Right lobe of liver (tissue), 6 donors: ENCODE data around the gene MED12L. TPM values are rescaled to one million over a fixed set of nuclear protein-coding genes. Genes with fewer than 3 reads are reported as not detected.

Experiments
- ATAC-seq, 4 donors: fragments of 200-7000 bp; cut with Tn5 transposase; one replicate each; pipeline ENCODE4 v1.9.1; 2020; ENCODE audit warnings: mild to moderate bottlenecking in 4 of 4, moderate library complexity in 4 of 4
- DNase-seq, 3 donors: peaks; one replicate each; pipeline ENCODE4 v3.0.0-alpha.2; 2020
- H3K27ac ChIP-seq, 3 donors: fragments of 200-600 bp; one replicate each; pipeline ENCODE4 v1.8.0; 2022
- H3K27me3 ChIP-seq, 2 donors: fragments of 200-600 bp; one replicate each; pipeline ENCODE4 v1.8.0; 2022
- H3K36me3 ChIP-seq, 4 donors: fragments of 200-600 bp; sonication (generic) in 1 of 4; one replicate each; pipeline versions ENCODE4 v1.5.1 to v1.8.0; 2017 to 2022; ENCODE audit warnings: control low read depth in 1 of 4
- H3K4me1 ChIP-seq, 4 donors: fragments of 200-600 bp; sonication (generic) in 1 of 4; one replicate each; pipeline versions ENCODE4 v1.5.1 to v1.8.0; 2017 to 2022; ENCODE audit warnings: control low read depth in 1 of 4
- H3K4me3 ChIP-seq, 3 donors: fragments of 200-600 bp; one replicate each; pipeline ENCODE4 v1.8.0; 2022
- H3K9me3 ChIP-seq, 4 donors: fragments of 200-600 bp; sonication (generic) in 1 of 4; one replicate each; pipeline versions ENCODE4 v1.5.1 to v1.8.0; 2017 to 2022; ENCODE audit warnings: control low read depth in 1 of 4
- CTCF ChIP-seq, 4 donors: fragments of 200-600 bp in 3 of 4; fragments of 450-650 bp in 1 of 4; IDR thresholded peaks; one replicate each; pipeline versions ENCODE4 v1.5.1 to v1.8.0; 2016 to 2022; ENCODE audit warnings: antibody characterized with exemption in 4 of 4, mild to moderate bottlenecking in 2 of 4
- POLR2A ChIP-seq: fragments of 450-650 bp; IDR thresholded peaks from one replicate; pipeline ENCODE4 v1.6.1; 2017; ENCODE audit warnings: antibody characterized with exemption, mild to moderate bottlenecking
- WGBS: methylation state at CpG from one replicate; pipeline ENCODE4 v1.1.6; 2018; ENCODE audit warnings: low coverage, low lambda C conversion rate; ENCODE audit not compliant: insufficient coverage; ENCODE audit errors: missing lambda C conversion rate; 5-methylcytosine and 5-hydroxymethylcytosine counted together
- intact Hi-C, 2 donors: fragments of 100-400 bp; cut with DNase I; formaldehyde crosslinking; loops; one replicate each; pipeline versions ENCODE4 v1.11.2 to v1.14.1; 2022
- total RNA-seq, 6 experiments: library from RNA; depleted of rRNA in 2 of 6; stranded (reverse); fragments of >200 nt in 2 of 6; fragmentation: NEBNext Ultra II Directional in 3 of 6; extraction: Animal tissue kit (Norgen Biotek cat#: 25700) in 3 of 6; gene quantifications; one replicate each; pipeline versions ENCODE4 v1.1.0 to v1.2.4, GENCODE V29; 2016 to 2023
- donor health status: DM: no; HTN: yes; CAD: no.
- donor health status: DM: no; HTN: no; CAD: no.
- donor health status: DM: no; HTN: no; CAD: no.
- donor health status: DM: no; HTN: yes; CAD: no.
- donor health status: DM: no; HTN: yes; CAD: no.

The MED12L gene
- total RNA-seq, 6 experiments from 2014 or later, result 0.04 to 0.64 (median 0.40) TPM

GRCh38 chr3:151113343-151113742 lies 27.9 kb downstream of the MED12L start:
- DNase-seq (no peak), ATAC-seq (no peak)
- WGBS, result 90% methylated on average over 1 of the region's 1 CpG
- TF ChIP-seq POLR2A (no peak), CTCF (IDR thresholded peaks at IDR 0.05) (no peak)
- no peaks in the 10 kb centered on the region for H3K36me3 ChIP-seq
- no peaks in the 10 kb centered on the region for H3K27me3 ChIP-seq
- H3K4me3 ChIP-seq, result no peak overlapping the region
- intact Hi-C loops, result no loop called here
- no peaks in the 10 kb centered on the region for H3K4me1 ChIP-seq
- H3K9me3 ChIP-seq, result no peaks in the 10 kb centered on the region
- no peak overlapping the region for H3K27ac ChIP-seq

- Histone ChIP-seq H3K27ac (no peak overlapping the region), H3K27me3 (no peaks in the 10 kb centered on the region), H3K9me3 (no peaks in the 10 kb centered on the region), H3K4me3 (no peak overlapping the region), H3K4me1 (no peaks in the 10 kb centered on the region), H3K36me3 (no peaks in the 10 kb centered on the region)
- TF ChIP-seq CTCF (IDR thresholded peaks at IDR 0.05), result no peak
- no peak for TF ChIP-seq POLR2A
- 93% methylated on average over 4 of the region's 4 CpGs for WGBS
- no peak for DNase-seq
- ATAC-seq, result no peak
- intact Hi-C loops, result no loop called here
Measured at GRCh38 chr3:151117047-151117446, 31.6 kb downstream of the MED12L start.

GRCh38 chr3:151119188-151119587 lies 33.7 kb downstream of the MED12L start:
- Histone ChIP-seq H3K27me3 (no peaks in the 10 kb centered on the region), H3K4me3 (no peak overlapping the region), H3K9me3 (no peaks in the 10 kb centered on the region), H3K27ac (no peak overlapping the region), H3K4me1 (no peaks in the 10 kb centered on the region), H3K36me3 (no peaks in the 10 kb centered on the region)
- no peak for ATAC-seq
- TF ChIP-seq CTCF (IDR thresholded peaks at IDR 0.05), result no peak
- no peak for TF ChIP-seq POLR2A
- no peak for DNase-seq
- intact Hi-C loops, result no loop called here
- 83% methylated on average over 2 of the region's 2 CpGs for WGBS

- WGBS, result 84% methylated on average over 2 of the region's 2 CpGs
- no peak for ATAC-seq
Measured at GRCh38 chr3:151120409-151120808, 34.9 kb downstream of the MED12L start.

More at GRCh38 chr3:151120409-151120808, 34.9 kb downstream of the MED12L start:
- intact Hi-C loops, result no loop called here
- TF ChIP-seq CTCF (IDR thresholded peaks at IDR 0.05), result no peak
- TF ChIP-seq POLR2A, result no peak
- no peaks in the 10 kb centered on the region for H3K27me3 ChIP-seq
- no peaks in the 10 kb centered on the region for H3K4me1 ChIP-seq
- DNase-seq, result no peak
- no peaks in the 10 kb centered on the region for H3K36me3 ChIP-seq
- no peak overlapping the region for H3K4me3 ChIP-seq
- no peaks in the 10 kb centered on the region for H3K9me3 ChIP-seq
- H3K27ac ChIP-seq, result no peak overlapping the region
